K562 (cell line): Measurements from ENCODE around the gene UBE2L3. TPM values are rescaled to one million over a fixed set of nuclear protein-coding genes. Genes with fewer than 3 reads are reported as not detected.

Experiments
- E2F4 ChIP-seq: sonication (generic); formaldehyde crosslinking; IDR thresholded peaks from 2 replicates; pipeline ENCODE4 v1.8.0; 2022; ENCODE audit warnings: mild to moderate bottlenecking, low read depth, missing genetic modification reagents
- E2F5 ChIP-seq: sonication (generic); formaldehyde crosslinking; IDR thresholded peaks from 2 replicates; pipeline ENCODE4 v1.8.0; 2022; ENCODE audit warnings: mild to moderate bottlenecking, missing genetic modification reagents
- E2F6 ChIP-seq, 2 experiments: IDR thresholded peaks; 2 replicates each; pipeline ENCODE4 v1.6.1; 2011; ENCODE audit warnings: borderline replicate concordance in 1 of 2, control low read depth in 1 of 2, low read depth in 1 of 2, low read length in 1 of 2, mild to moderate bottlenecking in 1 of 2, mixed read lengths in 1 of 2, moderate library complexity in 1 of 2; ENCODE audit not compliant: insufficient read depth in 1 of 2, insufficient read length in 1 of 2, poor library complexity in 1 of 2, severe bottlenecking in 1 of 2; ENCODE audit errors: extremely low read depth in 1 of 2
- HMGXB4 ChIP-seq: sonication (generic); formaldehyde crosslinking; IDR thresholded peaks from 2 replicates; pipeline ENCODE4 v1.8.1; 2023; ENCODE audit warnings: mild to moderate bottlenecking, missing genetic modification reagents
- PHF8 ChIP-seq: fragments of 200-600 bp; sonication (generic); IDR thresholded peaks from 2 replicates; pipeline ENCODE4 v1.6.1; 2012; ENCODE audit warnings: mixed run types, mild to moderate bottlenecking, inconsistent platforms, low read length, moderate library complexity, borderline replicate concordance
- ZKSCAN8 ChIP-seq: fragments of 200-800 bp; sonication (Bioruptor generic); IDR thresholded peaks from 2 replicates; pipeline ENCODE4 v1.6.1; 2016; ENCODE audit warnings: missing genetic modification characterization, missing compliant biosample characterization
- polyA plus RNA-seq, 8 experiments: library from polyadenylated mRNA; depleted of rRNA in 4 of 8; stranded (reverse) in 5 of 8; unstranded in 3 of 8; fragments of >200 nt; fragmentation: Nextera tagmentation in 2 of 8; fragmentation: Illumina TruSeq in 1 of 8; extraction: Ambion mirVana in 2 of 8; extraction: Trizol in 1 of 8; gene quantifications; 2 replicates each; pipeline versions ENCODE4 v1.2.1 to v1.2.3, GENCODE V29; 2011 to 2014; ENCODE audit warnings: inconsistent platforms in 1 of 8, missing spikeins in 1 of 8
- total RNA-seq, 7 experiments: library from RNA; depleted of rRNA in 6 of 7; stranded (reverse); fragments of >200 nt in 6 of 7; fragmentation: Illumina TruSeq in 2 of 7; extraction: Trizol in 2 of 7; gene quantifications; 2 replicates each; pipeline versions ENCODE4 v1.2.1 to v1.2.3, GENCODE V29; 2011 to 2021; ENCODE audit warnings: low replicate concordance in 1 of 7

UBE2L3 gene
- total and polyA plus RNA-seq, 9 of the 15 experiments (the other 6 are each of a cell fraction or from before 2014, with no cell fraction given), result 215 to 625 (median 285) TPM

- no peak for TF ChIP-seq E2F4
- no peak for TF ChIP-seq ZKSCAN8
- peak in 1 of 2 experiments; percentile 68 for TF ChIP-seq E2F6 (IDR thresholded peaks at IDR 0.05; ENCODE audit: borderline replicate concordance in 1 of 2, extremely low read depth in 1 of 2, insufficient read depth in 1 of 2, insufficient read length in 1 of 2, low read depth in 1 of 2, low read length in 1 of 2, poor library complexity in 1 of 2, severe bottlenecking in 1 of 2)
- TF ChIP-seq PHF8, result no peak
- TF ChIP-seq E2F5, result no peak
- TF ChIP-seq HMGXB4, result peak; percentile 6; the same call in 1 of the 2 replicates
Observed at GRCh38 chr22:21652547-21653545, 85.3 kb downstream of the UBE2L3 start (continued).
